Stimulated activated CD8-positive, alpha-beta memory T cell treated with anti-CD3 and anti-CD28 coated beads, Interleukin-12 subunit alpha, Interleukin-12 subunit beta, amount 100 ng/mL, for 4 hours (primary cell): ENCODE results near the gene GIMAP5.

ENCODE experiments used
- DNase-seq: peaks from one replicate; pipeline ENCODE4 v3.0.0-alpha.2; 2020; ENCODE audit warnings: low read depth

Gene GIMAP5

DNA sequence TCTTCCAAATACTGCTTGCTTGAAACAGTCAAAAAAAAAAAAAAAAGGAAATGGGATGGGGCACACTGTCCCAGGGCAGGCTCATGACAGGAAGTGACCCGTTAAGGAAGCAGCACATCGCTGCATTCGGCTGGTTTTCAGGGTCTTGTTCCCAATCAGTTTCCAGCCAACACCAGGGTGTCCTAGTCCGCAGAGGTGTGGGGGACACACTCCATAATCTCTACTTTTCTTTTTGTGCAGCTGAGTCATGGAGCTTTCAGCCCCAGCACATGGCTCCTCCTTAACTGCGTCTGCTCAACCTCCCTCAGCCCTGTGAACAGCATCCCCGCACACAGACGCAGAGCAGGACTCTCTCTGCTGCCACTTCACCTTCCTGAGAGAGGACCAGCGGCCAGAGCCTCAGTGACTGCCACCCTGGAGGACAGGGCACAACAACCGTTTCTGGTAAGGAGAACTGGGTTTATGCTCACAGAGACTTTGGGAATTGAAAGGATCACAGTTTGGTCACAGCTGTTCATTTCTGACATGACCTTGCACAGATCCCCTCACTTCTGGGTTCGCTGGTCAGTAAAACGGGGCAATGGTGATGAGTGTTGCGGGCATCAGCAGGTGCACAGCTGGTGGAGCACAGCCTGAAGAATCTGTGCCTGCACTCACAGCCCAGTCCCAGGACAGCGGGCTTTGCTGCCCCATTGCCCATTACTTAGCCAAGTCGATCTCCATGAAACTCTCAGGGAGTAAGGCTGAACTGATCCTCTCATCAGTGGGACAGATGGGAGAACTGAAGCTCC, at the start of gene GIMAP5:
GIMAP5 (plus strand) TSS at position 154 of the 791 bp plus-strand sequence. CDS start 3,467 bp downstream, outside the sequence.
- peak; percentile 39 for DNase-seq

DNA sequence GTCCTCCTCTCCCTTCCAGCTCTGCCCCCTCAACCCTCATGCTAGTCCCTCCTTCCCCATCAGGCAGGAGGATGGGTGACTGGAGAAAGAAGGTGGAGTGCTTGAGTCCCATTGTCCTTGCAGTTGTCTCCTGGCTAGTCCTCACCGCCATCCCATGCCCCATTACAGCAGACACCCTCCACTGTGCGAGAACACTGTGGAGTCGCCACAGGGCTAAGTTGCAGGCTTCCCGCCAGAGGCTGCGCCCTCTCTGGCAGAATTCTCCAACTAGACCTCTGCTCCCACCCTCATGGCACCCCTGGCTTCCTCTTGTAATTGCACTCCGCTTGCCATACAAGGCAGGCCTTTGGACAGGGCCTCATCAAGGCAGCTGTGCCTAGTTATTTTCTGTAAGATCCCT, 48.6 kb upstream of the GIMAP5 start:
- no peak for DNase-seq

DNA sequence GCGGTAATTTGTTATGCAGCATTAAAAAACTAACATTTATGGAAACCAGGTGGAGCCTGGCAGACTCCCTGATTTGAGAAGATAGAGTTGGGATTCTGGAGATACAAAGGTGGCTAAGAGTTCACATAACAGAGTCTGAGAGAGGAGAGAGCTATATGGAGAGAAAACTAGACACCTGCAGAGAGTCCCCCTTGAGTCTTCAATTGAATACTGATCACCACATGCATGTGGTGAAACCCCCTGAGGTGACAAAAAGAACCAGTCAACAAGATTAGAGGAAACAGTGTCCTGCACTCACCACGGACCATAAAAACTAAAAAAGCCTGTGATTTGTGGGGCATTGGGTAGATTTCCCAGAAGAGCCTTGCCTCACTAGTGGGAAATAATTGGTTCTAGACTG, 41.6 kb upstream of the GIMAP5 start:
- DNase-seq, result no peak

DNA sequence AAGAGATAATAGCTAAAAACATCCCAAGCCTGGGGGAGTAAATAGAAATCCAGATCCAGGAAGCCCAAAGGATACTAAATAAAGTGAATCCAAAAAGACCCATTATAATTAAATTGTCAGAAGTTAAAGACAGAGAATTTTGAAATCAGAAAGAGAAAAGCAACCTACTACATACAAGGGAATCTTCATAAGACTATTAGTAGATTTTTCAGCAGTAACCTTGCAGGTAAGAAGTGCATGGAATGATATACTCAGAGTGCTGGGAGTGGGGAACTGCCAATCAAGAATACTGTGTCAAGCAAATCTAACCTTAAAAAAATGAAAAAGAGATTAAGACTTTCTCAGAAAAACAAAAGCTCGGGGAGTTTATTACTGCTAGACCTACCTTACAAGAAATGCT, 34.0 kb upstream of the GIMAP5 start:
- no peak for DNase-seq

DNA sequence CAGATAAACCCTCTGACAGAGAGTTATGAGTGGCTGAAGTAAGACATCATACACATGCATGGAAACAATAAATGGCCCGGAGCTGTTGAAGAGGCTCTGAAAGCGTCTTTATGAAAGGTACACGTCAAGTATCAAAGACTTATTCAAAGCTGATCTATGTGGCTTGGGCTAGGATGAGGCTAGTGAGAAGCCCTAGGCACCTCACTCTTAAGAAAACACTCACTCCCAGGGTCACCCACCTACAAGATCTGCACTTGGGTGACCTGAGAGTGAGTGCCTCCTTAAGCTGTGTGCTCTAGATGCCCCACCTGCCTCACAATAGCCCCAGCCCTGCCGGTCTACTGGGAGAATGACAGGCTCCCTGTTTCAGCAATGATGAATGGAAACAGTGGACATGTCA, 21.9 kb upstream of the GIMAP5 start:
- DNase-seq, result no peak

DNA sequence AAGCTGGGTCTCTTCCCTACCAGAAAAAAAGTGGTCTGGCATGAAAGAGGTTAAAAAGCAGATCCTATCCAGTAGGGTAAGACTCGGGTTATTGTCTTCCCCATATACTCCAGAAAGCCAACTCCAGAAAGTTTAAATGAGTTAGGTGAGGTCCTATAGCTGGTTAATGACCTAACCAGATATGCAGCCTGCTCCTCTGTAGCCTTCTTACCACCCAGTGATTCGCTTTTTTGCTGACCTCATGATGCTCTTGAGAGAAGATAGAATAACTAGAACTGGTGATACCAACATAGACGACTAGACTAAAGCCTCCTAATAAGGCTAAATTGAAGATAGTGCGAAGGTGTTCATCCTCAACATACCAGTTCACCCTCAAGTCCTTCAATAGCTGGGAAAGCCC, 21.5 kb upstream of the GIMAP5 start:
- DNase-seq, result no peak

DNA sequence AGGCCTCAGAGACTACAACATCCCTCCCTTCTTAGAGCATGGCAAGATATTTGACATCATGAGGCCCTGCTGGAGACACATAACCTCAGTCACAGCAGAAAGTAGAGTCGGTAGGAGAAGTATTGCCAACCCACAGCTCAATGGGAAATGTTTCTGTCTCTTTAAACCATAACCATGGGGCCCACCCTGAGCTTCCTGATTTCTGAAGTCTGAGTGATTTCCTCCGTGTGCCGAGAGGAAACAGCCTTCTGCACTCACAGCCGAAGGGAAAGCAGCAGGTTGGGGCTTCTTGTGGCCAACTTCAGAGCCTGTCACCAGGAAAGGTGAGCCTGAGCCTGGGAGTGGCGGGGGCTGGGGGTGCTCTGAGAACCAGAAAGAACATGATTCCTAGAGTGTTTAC, 20.9 kb upstream of the GIMAP5 start, which contains the start of gene GIMAP1:
GIMAP1 (plus strand) TSS at position 246 of the 400 bp plus-strand sequence. CDS start 2,435 bp downstream, outside the sequence.
- DNase-seq, result no peak

DNA sequence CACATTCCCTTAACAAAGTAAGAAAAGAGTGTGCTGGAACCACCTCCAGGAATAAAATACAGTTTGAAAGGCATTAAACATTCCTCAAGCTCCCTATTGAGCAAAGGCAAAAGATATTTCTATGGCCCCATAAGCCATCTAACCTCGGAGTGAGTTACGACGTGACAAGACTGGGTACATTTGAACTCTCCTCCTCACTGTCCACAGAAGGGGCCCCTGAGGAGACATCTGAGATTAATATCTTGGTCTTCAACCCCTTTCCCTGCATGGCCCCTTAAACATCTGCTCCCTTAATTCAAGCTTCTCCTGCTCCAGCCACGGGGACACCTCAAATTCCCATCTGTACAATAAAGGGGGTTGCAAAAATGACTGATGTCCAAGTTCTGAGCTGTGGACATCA, 20.3 kb upstream of the GIMAP5 start:
- DNase-seq, result no peak

DNA sequence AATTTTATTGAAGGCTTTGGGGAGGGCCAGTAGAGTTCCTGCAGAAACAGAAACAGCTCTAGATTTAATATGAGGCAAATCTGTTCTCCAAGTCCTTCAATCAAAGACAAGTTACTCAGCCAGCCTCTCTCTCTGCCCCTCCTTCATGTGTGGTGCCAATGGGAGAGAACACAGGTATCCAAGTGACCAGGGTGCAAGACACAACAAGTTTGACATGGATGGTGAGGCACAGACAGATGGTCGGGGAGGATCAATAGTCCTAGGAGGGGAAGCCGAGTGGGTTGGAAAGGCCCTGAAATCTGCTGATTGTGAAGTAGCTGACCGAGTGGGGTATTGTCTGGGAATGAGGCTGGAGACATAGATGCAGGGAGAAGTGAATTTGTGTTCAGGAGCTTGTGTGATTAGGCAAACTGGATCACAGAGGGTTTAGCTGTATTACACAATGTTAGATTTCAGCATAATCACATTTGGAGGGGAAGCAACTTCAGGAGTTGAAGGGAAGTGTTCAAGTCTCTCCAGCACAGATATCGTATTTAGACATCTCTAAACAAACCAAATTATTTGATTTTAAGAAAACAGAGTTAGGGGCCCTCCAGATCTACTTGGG, 19.3 kb upstream of the GIMAP5 start:
- DNase-seq, result no peak

DNA sequence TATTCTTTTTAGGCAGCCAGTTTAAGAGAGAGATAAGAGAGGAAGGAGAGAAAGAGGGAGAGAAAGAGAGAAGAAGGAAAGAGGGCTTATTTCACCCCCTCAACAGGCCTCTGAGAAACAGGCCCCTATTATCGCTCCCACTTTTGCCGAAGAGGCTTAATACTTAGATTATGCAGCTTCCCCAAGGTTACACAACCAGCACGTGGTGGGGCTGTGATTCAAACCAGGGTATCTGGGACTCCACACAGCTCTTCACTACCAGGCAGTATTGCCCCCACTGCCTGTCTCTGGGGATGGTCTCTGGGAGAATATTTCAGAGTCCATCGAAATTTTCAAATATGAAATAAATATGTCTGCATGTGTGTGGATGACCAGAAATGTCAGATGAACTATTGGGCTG, 17.8 kb upstream of the GIMAP5 start:
- DNase-seq, result no peak

DNA sequence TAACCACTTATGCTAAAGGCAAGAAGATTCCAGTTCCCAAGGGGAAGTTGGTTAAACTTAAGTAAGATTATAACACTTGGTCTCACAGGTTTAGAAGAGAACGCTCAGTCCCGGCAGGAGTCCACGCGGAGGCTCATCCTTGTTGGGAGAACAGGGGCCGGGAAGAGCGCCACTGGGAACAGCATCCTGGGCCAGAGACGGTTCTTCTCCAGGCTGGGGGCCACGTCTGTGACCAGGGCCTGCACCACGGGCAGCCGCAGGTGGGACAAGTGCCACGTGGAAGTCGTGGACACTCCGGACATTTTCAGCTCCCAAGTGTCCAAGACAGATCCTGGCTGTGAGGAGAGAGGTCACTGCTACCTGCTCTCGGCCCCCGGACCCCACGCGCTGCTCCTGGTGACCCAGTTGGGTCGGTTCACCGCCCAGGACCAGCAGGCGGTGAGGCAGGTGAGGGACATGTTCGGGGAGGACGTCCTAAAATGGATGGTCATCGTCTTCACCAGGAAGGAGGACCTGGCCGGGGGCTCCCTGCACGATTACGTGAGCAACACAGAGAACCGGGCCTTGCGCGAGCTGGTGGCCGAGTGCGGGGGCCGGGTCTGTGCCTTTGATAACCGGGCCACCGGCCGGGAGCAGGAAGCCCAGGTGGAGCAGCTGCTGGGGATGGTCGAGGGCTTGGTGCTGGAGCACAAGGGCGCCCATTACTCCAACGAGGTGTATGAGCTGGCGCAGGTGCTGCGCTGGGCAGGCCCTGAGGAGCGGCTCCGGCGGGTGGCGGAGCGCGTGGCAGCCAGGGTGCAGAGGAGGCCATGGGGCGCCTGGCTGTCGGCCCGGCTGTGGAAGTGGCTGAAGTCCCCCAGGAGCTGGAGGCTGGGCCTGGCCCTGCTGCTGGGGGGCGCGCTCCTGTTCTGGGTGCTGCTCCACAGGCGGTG, 17.0 kb upstream of the GIMAP5 start:
- no peak for DNase-seq

DNA sequence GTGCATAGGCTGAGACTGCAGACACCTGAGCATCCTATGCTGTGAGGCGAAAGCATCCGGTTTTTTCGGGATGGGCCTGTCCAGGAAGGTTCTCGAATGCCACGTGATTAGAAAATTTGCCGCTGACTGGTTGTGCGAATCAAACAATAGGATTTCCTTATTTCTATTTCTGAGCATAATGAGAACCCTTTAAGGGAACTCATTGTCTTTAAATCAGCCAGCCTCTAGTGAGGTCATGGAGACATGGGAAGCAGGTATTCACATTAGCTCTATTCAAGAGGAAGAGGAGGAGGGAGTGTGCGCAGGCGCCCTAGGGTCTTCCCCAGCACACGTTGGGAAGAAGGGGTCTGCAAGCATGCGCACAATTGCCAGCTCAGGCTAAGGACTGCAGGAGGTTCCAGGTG, 15.2 kb upstream of the GIMAP5 start:
- DNase-seq, result no peak

DNA sequence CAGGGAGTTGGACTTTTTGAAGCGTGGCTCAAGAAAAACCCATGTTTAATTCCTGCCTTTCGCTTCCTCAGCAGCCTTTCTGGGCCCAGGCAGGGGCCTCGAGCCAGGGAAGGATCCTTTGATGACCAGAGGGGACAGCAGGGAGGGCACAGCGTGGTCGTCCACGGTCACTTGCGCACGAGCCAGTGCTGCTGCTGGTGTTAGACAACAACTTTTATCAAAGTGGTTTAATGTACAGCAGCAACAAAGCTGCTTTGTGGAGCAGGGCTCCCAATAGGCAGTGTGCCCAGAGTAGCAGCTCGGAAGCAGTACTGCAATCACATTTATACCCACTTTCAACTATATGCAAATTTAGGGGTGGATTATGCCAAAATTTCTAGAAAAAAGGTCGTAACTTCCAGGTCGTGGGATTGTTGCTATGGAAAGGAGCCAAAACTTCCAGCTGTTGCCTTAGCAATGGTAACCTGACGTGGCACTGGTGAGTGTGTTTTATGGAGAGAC, 14.7 kb upstream of the GIMAP5 start:
- no peak for DNase-seq

DNA sequence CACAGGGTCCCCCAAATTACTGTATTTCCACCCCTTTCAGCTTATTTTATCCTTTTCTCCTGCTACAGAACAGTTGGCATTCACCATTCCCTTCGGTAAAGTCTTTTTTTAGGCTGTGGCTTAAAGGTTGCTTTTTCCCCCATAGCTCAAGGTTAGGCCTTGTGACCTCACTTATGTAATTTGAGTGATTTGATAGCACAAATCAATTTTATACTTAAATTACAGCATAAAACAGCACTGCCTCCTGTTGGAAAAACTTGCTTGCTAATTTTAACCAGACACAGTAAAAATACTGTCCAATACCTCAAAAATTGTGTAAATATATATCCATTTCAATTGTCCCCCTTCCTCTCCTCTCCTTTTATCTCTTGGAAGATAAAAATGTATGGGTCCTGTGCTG, 13.8 kb upstream of the GIMAP5 start:
- no peak for DNase-seq

DNA sequence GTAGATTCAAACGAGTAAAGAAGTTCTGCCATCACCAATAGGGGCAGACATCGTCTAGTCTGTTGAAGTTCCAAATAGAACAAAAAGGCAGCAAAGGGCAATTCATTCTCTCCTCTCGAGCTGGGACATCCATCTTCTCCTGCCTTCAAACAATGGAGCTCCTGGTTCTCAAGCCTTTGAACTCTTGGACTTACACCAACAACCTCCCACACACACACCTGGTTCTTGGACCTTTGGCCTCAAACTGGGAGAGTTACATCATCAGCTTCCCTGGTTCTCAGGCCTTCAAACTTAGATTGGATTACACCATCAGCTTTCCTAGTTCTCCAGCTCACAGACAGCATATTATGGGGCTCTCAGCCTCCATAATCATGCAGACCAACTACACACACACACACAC, 9.8 kb upstream of the GIMAP5 start:
- DNase-seq, result no peak

DNA sequence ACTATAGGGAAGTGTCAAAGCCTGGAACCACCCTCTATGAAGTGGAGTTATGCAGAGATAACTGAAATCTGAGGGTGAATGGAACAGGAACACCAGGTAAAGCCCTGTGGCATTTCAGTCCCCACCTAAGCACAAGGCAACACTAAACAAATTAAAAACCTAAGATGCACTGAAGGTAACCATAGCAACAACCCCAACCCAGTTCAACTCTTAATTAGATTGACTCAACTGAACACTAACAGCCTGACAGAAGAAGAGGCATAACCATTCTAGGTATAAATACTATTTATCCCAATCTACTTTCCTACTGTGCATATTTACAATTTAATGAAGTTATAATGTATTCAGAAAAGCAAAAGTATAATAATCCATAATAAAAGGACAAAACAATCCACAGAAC, 9.2 kb upstream of the GIMAP5 start:
- DNase-seq, result no peak

DNA sequence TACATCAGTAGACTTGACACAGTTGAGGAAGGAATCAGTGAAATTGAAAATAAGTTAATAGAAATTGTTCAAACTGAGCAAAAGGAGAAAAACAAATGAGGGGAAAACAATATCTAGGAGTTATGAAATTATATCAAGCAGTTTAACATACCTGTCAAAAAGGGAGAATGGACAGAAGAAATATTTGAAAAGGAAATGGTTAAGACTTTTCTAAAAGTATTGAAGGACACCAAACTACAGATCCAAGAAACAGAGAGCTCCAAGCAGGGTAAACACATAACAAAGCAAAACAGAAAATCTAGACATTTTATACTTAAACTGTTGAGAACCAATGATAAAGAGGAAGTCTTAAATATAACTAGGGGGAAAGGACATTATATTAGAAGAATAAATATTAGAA, 8.6 kb upstream of the GIMAP5 start:
- DNase-seq, result no peak

DNA sequence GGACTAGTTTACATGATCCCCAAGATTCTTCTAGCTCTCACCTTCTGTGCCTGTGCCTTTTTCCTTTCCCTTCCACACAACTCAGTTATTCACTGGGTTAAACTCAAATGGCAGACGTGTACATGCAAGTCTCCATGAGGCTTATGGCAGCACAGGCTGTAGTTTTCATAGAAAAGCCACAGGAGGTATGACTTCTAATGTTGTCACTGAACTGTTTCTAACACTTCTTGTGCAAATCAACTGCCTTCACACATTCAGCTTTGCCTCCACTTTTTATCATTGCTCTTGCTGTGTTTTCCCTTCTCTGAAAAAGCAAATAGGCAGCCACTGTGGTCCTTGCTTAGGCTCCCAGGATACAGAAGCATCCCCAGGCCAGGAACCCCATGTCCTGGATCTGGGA, 5.3 kb upstream of the GIMAP5 start:
- no peak for DNase-seq

DNA sequence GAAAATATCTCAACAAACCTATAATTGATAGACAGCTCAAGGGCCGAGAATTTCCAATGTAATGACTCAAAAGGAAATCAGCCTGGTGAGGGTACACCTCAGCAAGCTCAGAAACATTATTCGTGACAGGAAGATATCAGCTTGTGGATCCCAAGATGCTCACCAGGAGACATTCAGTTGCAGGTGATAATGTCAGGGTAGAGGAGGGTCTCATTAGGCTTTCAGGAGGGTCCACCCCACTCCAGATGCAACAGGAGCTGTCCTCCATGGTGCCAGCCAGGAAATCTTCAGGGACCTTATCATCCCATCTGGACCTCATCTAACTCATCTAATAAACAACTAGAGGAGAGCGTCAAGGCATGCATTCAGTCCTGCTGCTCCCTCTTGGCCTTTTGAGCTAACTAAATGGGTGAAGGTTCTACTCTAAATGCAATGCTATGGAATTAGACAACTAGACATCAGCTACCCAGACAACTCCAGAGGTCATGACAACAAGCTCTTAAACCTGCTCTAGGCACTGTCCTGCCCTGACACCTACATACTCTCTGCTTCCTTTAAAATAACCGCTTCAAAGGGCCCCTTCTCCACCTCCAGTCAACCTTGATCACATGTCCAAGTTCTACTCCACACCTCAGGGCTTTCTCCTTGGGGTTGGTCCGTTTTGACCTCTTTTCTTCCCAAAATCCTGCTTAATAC, 4.3 kb upstream of the GIMAP5 start:
- DNase-seq, result no peak

DNA sequence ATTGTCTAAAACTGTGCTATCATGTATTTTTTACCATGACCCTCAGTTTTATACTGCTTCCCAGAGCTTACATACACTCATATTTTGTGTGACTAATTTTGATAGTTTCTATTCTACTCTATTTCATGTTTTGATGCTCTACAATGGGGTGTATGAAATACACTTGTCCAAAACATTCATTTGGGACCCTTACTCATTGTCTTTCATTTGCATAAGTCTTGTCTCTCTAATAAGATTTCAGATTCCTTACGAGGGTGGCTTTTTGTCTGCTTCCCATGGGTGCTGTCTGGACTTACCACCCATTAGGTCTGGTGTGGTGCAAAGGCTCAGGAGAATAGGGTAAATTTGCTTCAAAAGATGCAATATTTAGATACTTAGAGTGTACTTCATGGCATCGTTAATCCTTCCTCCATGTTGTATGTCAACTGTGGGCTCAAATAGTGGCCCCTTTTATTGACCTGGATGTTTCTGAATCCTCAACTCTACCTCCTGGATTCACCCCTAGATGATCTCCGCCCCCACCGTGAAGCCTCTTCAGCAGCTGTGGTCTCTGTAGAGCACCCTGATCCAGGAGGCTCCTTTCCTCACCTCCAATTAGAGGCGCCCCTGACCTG, 3.6 kb upstream of the GIMAP5 start:
- no peak for DNase-seq

DNA sequence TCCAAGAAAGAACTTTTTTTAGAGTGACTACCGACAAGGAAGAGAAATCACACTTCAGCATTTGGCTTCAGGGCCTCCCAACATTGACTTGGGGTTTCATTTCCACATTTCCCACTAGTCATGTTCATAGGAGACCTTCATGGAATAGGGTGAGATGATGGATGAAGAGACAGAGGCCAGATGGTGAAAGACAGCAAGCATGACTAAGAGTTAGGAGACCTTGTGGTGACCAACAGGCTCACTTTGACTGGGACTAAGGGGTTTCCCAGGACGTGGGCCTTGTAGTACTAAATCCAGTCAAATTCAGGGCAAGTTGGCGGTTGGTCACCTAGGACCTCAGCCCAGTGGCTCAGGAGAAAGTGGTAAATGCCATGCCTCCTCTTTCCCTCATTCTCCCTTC, 3.0 kb upstream of the GIMAP5 start:
- DNase-seq, result no peak
